C4-2B (cell line): ENCODE data around the gene SRPK2.

Experiments
- H3K27ac ChIP-seq: fragments of 450-650 bp; 2 replicates; pipeline ENCODE4 v1.5.1; 2017
- ZFX ChIP-seq: fragments of 450-650 bp; IDR thresholded peaks from 2 replicates; pipeline ENCODE4 v1.6.1; 2017
- TF ChIP-seq, protein P1 (sequence below): fragments of 450-650 bp; conservative IDR thresholded peaks from 2 replicates; pipeline ENCODE4 v1.5.1; 2017; ENCODE audit warnings: mild to moderate bottlenecking

The SRPK2 gene

DNA sequence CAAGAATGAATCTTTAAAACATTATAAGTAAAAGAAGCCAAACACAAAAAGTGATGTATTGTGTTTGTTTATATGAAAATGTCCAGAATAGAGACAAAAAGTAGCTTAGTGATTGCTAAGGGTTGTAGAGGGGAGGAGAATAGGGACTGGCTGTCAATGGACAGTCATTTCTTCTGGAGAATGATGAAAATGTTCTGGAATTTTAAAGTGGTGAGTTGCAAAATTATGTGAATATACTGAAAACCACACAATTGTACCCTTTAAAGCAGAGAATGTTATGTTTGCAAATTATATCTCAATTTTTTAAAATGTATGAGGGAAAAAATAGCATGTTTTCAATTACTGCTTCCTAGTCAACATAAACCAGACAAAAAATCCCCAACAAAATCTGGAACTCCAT, 200.5 kb downstream of the SRPK2 start:
- TF ChIP-seq, protein P1, sequence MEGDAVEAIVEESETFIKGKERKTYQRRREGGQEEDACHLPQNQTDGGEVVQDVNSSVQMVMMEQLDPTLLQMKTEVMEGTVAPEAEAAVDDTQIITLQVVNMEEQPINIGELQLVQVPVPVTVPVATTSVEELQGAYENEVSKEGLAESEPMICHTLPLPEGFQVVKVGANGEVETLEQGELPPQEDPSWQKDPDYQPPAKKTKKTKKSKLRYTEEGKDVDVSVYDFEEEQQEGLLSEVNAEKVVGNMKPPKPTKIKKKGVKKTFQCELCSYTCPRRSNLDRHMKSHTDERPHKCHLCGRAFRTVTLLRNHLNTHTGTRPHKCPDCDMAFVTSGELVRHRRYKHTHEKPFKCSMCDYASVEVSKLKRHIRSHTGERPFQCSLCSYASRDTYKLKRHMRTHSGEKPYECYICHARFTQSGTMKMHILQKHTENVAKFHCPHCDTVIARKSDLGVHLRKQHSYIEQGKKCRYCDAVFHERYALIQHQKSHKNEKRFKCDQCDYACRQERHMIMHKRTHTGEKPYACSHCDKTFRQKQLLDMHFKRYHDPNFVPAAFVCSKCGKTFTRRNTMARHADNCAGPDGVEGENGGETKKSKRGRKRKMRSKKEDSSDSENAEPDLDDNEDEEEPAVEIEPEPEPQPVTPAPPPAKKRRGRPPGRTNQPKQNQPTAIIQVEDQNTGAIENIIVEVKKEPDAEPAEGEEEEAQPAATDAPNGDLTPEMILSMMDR: no peak
- no peak for TF ChIP-seq ZFX
- H3K27ac ChIP-seq: no peak overlapping the region

DNA sequence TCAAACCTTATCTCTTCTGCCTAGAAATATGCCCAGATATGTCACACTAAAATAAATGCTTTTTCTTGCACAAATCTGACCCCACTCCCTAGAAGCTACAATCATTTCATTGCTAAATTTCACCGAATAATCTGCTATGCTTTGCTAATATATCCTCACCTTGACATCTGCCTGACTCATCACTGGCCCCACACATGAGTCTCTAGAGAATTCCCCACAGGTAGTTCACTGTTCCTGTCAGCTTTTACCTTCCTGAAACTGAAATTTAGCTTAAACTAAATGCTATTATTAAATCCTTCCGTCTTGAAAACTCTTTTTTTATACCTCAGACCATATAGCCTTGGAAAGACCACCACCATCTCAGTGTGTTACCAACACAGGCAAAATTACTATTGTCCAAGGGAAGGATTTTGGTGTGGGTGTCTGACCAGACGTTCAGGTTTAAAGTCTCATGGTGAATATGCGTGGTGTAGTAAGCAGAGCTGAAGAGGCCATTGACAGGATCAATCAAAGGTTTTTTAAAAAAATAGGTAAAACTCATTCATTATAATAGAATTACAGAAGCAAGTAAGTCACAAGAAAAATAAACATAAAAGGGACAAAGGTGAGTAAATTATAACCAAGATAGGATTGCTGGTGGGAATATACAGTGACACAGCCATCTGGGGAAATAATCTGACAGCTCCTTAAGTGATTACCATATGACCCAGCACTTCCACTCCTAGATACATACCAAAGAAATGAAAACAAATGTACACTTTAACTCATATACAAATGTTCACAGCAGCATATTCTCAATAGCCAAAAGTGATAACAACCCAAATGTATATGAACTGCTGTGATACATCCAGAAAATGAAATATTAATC, 201.2 kb downstream of the SRPK2 start:
- no peak overlapping the region for H3K27ac ChIP-seq
- TF ChIP-seq, protein P1: no peak
- no peak for TF ChIP-seq ZFX

DNA sequence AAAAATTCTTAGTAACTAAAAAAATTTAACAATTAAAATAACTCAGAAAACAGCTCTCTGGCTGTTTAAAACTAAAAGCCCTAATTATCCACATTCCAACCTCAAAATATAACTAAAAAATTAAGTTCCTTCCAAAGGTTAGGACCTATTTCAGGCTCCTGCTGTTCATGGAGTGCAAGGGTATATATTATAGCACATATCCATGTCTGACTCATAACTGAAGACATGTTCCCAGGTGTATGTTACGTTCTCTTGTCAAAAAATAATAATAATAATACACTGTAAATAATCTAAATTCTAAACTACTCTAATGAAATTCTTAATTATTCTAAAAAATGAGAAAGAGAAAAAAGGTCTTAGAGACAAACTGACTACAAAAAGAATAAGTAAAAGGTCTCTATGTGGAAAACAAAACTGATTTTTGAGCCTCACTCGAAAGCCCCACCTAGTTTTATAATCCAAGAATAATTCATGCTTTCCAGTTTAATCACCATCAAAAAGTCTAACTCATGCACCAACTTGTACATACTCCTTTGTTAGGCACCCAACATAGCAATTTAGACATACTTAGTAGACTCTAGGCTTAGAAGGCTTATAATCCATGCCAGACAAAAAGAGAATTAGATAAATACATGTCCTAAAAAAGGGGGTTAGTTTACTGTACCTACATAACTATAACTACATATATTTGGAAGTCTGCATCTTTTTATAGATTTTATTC, 203.3 kb downstream of the SRPK2 start:
- no peak overlapping the region for H3K27ac ChIP-seq

DNA sequence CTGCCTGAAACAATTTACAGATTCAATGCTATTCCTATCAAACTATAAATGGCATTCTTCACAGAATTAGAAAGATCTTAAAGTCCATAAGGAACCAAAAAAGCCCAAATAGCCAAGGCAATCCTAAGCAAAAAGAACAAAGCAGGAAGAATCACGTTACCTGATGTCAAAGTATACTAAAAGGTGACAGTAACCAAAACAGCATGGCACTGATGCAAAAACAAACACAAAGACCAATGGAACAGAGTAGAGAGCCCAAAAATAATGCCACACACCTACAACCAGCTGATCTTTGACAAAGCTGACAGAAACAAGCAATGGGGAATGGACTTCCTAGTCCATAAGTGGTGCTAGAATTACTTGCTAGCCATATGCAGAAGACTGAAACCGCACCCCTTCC, 208.7 kb downstream of the SRPK2 start:
- TF ChIP-seq ZFX: no peak
- TF ChIP-seq, protein P1: no peak

More for the DNA sequence above, 203.3 kb downstream of the SRPK2 start:
- TF ChIP-seq, protein P1: no peak
- no peak for TF ChIP-seq ZFX

DNA sequence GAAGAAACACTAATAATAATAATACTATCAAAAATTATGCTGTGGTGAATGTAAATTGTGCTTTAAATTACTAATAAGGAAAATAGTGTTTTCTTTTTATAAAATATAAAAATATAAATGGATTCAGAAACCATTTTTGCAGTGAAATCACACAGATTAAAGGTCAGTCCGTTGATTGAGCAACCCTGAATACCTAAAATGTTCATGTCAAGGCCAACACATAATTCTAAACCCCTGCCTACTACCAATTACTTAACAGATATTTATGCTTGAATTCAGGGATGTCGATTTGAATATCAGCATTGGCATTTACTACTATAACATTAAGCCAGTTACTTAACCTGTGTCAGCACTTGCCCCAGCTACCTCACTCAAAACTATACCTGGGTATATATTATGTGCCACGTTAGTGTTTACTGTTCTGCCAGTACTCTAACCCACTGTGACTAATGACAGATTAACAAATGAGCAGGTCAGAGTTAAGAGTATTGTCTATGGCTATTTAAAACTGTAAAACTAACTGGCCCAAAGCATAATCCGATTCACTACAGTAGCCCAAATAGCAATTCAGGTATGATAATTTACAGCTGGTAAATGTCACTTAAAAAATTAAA, 209.7 kb downstream of the SRPK2 start:
- TF ChIP-seq, protein P1: no peak
- TF ChIP-seq ZFX: no peak
- H3K27ac ChIP-seq: no peak overlapping the region

More for the DNA sequence above, 208.7 kb downstream of the SRPK2 start:
- H3K27ac ChIP-seq: no peak overlapping the region

DNA sequence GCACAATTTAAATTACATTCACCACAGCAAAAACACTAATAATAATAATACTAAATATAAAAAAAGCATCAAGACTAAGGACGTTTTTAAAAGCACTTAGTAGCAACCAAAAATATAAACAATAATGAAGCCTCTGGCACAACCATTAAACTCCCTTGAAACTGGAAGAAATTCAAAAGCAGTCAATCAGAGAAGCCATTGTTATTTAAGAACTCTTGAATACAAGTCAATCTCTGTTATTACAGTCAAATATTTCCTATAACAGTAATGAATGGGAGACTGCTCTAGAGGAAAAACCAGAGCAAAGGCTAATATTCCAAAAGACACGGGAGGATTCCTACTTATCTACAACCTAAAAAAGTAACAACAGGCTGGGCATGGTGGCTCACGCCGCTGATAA, 210.5 kb downstream of the SRPK2 start:
- no peak overlapping the region for H3K27ac ChIP-seq
- TF ChIP-seq, protein P1: no peak
- no peak for TF ChIP-seq ZFX

DNA sequence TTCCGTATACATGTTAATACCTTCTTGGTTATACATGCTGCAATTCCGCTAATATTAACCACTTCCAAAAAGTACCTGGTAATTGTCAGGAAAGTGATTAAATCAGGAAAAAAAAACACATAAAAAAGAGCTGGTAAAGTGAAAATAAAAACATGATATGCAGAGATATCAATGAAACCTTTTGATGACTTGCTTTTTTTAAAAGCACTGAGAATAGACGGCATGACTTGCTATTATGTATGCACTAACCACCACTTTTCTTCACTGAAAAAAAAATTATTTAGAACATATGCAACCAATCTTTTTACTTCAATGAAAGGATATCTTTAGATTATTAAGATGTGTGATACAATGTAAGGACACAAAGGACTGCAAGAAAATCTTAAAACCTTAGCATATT, 211.7 kb downstream of the SRPK2 start:
- no peak for TF ChIP-seq ZFX
- TF ChIP-seq, protein P1: no peak
- H3K27ac ChIP-seq: no peak overlapping the region
